HG03175 (cell line): ENCODE data around the gene LBX1.

ENCODE experiments used
- ATAC-seq: cut with Tn5 transposase; IDR thresholded peaks from one replicate; pipeline ENCODE4 v1.9.1; 2021; ENCODE audit warnings: mild to moderate bottlenecking, moderate library complexity; ENCODE audit not compliant: unreplicated experiment

Gene LBX1, protein sequence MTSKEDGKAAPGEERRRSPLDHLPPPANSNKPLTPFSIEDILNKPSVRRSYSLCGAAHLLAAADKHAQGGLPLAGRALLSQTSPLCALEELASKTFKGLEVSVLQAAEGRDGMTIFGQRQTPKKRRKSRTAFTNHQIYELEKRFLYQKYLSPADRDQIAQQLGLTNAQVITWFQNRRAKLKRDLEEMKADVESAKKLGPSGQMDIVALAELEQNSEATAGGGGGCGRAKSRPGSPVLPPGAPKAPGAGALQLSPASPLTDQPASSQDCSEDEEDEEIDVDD

DNA sequence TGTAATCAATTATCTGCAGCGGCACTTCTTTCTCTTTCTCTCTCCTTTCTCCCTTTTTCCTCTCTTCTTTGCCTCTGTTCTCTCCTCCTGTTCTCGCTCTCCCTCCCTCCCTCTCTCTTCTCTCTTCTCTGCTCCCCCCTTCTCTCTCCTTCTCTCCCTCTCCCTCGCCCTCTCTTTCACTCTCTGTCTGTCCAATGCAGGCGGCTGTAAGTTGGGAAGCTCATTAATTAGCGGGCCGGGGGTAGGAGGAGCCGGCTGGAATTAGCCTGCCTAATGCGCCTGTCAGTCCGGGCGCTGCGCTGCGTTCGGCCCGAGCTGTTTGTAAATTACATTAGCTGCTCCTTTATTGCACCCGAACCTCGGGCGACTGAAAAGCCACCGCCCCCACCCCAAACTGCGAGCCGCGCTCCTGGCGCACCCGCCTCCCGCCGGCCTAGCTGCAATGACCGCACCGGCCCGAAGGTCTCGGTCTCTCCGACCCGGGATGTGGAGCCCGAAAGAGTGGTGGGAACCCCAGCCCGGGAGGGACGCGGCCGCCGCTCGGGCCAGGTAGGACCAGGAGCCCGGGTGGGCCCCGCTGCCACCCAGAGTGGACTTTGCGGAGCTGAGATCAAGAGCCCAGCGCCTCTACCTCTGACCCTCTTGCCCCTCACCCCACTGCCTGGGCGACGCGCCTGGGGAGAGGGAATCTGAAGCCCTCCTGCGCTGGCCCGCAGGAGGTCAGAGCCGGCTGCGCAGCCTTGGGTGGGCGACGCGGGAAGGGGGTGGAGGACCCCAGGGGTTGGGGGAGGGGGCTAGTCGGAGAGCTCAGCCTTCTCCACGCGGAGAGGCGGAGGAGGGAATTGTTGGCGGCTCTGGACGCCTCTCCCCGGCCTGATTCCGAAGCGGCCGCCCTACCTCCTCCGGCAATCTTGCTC, at the start of gene LBX1:
LBX1 (minus strand) TSS at position 198 of the 917 bp plus-strand sequence. CDS start 648 bp downstream, outside the sequence.
- ATAC-seq = no peak

DNA sequence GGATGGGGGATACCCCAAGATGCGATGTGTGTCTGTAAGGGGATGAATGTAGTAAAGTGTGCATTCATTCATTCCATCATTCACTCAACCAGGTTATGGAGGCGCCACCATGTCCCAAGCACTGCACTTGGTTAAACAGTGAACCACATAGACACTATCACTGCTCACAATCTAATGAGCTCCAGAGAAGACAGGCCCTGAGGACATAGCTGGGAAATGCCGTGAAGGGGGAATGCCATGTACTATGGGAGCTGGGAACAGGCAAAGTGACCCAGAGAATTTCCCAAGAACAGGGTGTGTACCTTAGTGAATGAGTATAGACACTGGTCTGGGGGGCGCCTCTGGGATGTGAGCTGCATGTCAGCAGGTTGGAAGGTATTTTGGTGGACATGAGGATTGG, 44.5 kb upstream of the LBX1 start:
- no peak for ATAC-seq

DNA sequence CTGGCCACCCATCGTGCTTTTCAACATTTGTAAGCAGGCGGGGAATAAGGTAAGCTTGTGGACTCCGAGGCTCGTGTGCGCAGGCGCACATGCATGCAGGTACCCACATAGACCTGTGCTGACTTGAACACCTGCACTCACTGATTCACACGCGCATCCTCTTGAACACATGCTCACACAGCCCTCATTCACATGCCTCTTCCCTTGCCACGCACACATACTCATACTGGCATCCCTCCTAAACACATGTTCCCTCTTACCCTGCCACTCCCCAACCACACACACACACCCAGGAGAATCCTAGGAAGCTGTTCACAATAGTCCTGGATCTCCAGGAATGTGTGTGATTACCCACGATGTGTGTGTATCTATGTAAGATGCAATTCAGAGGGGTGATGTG, 44.1 kb upstream of the LBX1 start:
- ATAC-seq = no peak

DNA sequence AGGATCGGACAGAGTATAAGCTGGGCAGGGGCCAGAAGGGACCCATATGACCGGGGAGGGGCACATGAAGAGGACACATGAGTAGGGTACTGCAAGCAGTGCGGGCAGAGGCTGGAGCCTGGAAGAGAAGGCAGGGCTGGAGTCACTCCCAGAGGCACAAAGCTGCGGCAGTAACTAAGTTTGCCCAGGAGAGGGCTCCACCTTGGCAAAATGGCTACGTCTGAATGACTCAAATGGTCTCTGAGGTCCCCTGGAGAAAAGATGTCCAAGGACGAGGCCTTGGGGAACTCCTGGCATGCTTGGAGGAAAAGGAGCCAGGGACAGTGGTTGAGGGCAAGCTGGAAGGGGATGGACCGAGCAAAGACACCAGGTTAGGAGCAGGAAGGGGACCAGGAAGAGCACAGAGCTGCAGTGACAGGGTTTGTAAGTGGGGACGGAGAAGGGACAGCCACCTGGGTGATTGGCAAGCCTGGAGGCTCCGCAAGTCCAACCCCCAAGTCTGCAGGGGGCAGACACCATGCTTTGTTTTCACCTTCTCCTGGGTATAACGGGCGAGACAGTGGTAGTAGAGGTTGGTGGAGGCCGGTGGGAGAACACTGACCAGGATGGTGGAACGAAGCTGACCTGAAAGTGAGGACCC, 43.1 kb upstream of the LBX1 start:
- ATAC-seq = no peak

DNA sequence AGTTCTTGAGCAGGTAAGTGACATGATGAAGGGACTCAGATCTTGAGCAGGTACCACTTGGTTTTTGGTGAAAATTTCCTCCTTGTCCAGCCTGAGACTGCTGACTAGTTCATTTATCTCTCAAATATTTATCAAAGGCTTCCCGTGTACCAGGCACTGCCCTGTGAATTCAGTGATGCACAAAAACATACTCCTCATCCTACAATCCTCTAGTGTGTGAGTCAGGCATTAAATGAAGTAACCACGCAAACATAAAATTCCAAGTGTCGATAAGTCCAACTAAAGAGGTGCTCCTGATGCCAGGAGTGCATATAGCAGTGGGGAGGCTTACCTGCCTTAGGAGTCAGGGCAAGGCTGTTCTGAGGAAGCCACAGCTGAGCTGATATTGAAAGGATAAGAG, 41.5 kb upstream of the LBX1 start:
- ATAC-seq = no peak

DNA sequence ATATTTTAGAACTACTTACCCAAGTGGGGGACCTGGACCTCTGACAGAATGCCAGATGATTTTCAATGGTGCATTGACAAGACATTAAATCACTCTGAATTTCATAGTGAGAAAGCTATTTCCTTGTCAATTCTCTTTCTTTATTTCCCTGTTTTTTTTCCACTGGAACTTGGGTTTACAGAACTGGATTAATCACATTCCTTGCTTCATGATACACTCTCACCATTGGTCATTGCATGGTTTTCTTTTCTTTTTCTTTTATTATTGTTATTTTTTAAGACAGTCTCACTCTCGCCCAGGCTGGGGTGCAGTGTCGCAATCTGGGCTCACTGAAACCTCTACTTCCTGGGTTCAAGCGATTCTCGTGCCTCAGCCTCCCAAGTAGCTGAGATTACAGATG, 38.5 kb upstream of the LBX1 start:
- no peak for ATAC-seq

DNA sequence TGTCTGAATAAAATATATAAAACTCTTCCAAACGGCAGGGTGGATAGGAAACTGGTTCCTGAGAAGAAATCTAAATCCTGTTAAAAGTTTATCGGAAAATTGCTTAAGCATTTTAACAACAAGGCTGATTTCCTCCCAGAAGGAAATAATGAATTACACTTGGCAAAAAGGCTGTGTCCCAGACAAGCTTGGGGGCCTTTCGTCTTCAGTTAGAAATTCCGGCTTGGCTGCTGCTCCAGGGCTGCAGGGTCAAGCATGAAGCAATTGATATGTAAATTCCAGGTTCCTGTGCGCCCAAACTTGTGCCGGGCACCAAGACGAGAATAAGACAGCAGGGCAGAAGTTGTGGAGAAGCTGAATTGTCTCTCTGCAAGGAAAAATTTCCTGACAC, 38.0 kb upstream of the LBX1 start:
- no peak for ATAC-seq

DNA sequence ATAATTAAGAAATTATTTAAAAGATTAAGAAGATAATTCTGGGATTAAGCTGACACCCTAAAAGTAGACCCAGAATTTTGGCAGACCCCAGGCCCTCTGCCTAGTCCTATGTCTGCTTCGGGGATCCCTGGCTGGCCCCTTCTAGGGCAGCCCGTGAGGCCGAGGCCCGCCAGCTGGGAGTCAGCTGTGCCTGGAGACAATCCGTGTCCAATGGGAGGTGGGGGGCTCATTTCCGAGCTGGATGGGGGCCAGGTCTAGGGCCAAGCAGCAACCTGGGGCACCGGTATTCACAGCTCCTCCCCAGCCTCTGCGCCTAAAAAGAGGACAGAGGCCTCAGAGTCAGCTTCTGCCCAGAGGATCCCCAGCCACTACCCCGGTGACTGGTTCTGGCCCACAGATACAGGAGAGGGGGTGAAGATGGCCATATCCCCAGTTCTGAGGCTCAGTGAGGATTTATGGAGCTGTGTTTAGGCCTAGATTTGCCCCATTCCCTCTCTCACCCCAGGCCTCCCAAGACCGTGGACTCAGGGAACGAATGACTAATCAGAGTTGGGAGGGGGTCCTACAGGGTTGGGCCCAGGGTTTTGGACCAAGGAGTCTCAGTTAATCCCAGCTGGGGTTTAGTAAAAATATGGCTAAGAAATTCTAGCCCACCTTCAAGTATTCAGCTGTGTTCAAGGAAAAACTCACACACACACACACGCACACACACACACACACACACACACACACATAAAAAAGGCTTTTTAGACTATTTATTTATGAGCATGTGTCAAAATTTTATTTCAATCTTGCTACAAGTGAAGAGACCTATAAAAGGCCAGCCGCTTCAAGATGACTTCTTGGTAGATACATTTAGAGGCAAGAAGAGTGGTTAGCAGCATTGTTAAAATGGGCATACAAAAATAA, 37.4 kb upstream of the LBX1 start:
- no peak for ATAC-seq

DNA sequence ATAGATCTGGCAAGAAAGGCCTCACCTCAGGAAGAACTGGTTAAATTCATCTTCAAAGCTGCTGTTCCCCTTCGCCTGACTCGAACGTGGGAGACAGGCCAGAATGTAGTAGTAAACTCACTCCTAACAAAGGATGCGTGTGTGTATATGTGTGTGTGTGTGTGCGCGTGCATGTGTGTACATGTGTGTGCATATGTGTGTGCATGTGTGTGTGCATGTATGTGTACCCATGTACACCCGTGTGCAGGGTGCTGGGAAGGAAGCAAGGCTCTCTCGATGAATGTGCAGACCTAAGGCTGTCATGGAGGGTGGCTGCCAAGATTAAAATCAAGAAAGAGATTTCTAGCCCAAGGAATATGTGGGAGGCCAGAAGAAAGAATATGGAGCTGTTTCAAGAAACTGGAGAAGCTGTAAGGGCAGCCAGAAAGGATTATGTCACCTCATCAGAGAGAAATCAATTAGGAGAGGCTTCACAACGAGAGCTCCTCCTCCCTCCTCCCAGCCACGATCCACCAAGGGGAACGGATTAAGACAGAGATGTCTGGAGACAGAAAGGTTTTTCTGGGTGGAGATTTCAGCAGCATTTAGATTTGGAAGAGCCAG, 34.0 kb upstream of the LBX1 start:
- ATAC-seq = no peak

DNA sequence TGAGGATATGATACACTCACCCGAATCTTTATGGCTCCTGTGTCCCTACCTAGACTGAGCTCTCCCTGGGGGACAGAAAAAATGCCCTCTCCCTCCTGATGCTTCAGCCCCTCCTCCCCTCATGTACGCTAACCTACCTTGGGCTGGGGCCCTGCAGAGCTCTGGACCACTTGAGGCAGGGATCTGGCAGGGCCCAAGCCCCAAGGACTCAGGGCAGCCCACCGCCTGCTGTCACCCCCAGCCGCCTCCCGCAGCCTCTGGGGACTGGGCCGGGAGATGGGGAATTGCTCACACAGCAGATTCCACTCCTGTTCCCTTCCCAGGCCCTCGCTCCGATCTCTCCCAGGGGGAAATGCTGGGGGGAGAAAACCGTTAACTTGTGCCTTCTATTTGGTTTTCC, 32.9 kb upstream of the LBX1 start:
- no peak for ATAC-seq

DNA sequence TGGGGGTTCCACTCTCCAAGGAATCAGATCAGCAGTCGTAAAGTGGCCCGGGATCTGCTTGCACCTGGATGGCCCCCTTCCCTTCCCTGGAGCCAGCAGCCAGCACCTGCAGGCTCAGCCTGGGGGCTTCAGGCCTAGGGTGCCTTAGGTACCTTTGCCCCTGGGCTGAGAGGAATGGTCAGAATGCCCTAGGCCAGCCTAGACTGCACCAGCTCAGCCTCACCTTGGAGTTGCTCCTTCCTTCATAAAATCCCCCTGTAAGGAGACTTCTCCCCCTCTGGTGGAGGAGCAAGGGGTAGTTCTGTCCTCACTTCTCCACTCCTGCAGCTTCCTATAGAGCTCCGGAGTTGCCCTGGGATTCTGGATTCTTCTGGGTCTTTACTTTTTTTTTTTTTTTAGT, 32.4 kb upstream of the LBX1 start:
- ATAC-seq = no peak

DNA sequence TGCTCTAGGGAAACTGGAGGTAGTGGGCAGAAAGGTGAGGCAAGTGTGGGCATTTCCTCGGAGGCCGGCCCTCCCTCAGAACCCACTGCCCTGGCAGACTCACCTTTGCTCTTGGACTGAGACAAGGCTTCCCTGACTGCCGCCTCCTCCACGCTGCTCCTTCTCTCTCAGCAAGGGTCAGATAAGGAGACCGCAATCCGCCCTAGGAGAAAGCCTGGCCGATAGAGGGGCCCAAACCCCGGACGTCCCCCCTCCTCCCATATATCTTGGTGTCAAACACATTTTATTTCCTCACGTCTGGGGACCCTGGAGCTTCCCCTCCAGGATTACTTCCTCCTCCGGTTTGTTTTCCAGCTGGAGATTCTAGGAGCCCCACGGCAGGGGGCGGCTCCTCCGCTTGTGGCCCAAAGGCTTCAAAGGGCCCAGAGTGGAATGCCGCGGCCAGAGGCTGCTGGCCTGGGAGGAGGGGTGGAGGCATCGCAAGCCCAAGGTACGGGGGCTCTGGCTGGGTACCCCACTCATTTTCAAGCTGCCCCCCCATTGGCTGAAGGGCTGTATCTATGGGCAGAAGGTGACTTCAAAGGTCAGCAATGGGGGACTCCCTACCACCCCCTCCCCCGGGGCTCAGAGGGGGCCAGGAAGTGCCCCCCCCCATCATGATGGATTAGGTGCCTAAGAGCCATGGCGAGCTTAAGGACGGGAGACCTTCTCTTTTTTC, 31.7 kb upstream of the LBX1 start:
- ATAC-seq = no peak

DNA sequence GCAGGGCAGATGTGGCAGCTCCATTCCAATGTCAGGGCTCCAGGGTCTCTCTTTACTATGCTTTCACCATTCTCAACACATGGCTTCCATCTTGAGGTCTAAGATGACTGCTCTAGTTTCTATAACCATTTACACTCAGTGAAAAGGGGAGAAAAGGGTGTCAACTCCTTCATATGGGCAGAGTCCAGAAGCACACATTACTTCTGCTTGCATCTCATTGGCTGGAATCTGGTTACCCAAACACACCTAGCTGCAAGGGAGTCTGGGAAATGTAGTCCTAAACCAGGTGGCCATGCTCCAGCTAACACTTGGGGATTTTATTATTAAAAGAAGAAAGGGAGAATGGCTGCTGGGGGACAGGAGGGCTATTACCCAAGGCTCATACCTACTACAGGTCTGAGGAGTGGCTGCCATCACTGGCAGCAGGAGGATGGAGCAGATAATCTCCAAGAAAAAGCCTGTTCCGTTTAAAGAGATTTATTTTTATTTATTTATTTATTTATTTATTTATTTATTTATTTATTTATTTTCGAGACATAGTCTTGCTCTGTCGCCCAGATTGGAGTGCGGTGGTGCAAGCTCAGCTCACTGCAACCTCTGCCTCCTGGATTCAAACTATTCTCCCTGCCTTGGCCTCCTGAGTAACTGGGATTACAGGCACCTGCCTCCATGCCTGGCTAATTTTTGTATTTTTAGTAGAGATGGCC, 29.1 kb upstream of the LBX1 start:
- no peak for ATAC-seq

DNA sequence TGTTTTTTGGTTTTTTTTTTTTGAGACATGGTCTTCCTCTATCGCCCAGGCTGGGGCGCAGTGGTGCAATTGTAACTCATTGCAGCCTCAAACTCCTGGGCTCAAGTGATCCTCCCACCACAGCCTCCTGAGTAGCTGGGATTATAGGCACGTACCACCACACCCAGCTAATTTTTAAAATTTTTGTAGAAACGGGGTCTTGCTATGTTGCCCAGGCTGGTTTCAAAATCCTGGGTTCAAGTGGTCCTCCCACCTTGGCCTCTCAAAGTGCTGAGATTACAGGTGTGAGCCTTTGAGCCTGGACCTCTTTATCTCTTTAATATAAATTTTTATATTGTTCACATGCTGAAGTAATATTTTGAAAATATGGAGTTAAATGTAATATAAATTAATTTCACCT, 28.2 kb upstream of the LBX1 start:
- no peak for ATAC-seq

DNA sequence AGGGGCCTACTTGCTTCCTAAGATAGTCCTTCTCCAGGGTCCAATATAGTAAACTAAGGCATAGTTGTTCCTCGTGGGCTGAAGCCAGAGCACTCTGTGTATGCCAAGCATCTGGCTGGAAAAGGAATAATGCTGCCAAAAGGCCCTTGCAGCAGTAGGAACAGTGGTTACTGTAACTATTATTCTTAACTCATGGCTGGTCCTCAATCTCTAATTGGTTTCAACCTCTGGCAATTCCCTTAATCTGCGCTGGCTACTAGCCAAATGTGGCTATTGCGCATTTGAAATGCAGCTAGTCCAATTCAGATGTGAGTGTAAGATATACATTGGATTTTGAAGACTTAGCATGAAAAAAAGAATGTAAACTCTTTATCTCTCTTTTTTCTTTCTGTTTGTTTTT, 27.8 kb upstream of the LBX1 start:
- no peak for ATAC-seq

DNA sequence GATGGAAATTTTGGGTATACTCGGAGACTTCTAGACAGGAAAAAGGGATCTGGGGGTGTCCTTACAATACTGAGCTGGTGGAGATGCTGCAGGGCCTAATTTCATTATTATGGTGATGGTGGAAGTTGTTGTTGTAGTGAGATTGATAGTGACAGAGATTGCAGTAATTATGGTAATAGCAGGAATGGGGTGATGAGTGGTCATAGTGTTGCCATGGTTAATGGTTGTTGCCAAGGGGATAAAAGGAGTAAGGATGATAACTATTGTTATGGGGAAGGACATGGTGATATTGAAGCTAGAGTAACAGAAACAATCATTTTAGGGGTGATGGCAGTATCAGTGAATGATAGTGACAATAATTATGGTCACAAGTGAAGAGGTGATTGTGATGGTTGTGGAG, 27.1 kb upstream of the LBX1 start:
- ATAC-seq = no peak

DNA sequence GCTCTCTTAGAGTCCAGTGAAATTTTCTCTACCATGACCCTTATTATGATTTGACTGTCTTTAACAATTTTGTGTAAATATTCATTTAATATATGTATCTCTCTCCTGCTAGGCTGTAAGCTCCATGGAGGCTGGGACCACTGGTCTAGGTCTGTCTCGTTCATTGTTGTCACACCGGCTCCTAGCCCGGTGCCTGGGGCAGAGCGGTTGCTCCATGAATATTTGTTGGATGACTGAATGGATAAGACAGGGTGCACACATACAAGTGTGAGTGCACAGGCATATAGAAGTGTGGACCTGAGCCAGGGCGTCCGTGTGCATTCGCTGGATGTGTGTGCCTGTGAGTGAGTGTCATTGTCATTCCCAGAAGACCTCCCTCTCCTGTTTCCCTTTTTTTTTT, 20.9 kb upstream of the LBX1 start:
- ATAC-seq = no peak

DNA sequence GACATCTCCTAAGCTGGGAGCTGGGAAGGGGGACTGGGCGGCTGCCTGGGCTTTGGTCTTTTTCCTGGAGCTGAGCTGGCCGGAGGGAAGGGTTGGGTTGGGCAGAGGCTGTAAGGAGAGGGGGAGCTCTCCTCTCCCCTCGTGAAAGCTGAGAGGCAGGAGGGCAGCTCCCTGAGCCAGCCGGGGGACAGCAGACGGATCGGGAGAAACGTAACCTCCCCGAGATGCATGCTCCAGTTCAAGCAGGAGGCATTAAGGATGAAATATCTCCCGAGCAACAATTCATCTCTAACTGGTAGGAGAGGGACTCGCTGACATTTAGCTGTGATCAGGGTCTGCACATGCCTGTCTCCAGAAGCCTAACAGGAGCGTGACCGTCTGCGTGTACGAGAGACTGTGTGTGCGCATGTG, 19.9 kb upstream of the LBX1 start:
- no peak for ATAC-seq

DNA sequence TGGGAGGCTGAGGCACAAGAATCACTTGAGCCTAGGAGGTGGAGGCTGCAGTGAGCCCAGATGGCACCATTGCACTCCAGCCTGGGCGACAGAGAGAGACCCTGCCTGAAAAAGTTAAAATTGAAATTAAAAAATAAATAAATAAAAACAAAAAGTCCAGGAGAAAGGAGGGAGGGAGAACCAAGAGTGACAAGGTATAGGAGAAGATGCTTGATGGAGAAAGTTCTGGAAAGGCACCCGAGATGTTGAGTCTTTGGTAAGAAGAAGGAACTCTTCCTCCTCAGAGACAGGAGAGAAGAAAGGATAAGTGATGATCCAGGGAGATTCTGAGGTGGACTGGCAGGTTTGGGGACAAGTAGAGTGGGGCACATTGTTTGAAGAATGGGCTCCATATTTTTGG, 17.4 kb upstream of the LBX1 start:
- ATAC-seq = no peak
